HT-29 (cell line): ENCODE data around the gene SEPTIN3. TPM values are rescaled to one million over a fixed set of nuclear protein-coding genes. Genes with fewer than 3 reads are reported as not detected.

Experiments
- DNase-seq: peaks from one replicate; pipeline ENCODE4 v3.0.0-alpha.2; 2015; ENCODE audit warnings: low spot score
- total RNA-seq: library from RNA; depleted of rRNA; stranded (reverse); fragments of >200 nt; shearing (Covaris generic); gene quantifications from 2 replicates; pipeline ENCODE4 v1.2.3, GENCODE V29; 2014; rRNA removed

The SEPTIN3 gene
- 0.03 TPM in 1 of 2 replicates, not detected in the other for total RNA-seq

GRCh38 chr22:41969110-41969646 lies at the start of gene SEPTIN3:
Gene SEPTIN3 (plus strand): TSS chr22:41969443. CDS start chr22:41971493, 2,050 bp downstream.
- no peak for DNase-seq

- DNase-seq, result no peak
These were observed 48.8 kb upstream of the SEPTIN3 start for GRCh38 chr22:41920271-41920976.

- DNase-seq, result no peak
These were observed 46.9 kb upstream of the SEPTIN3 start for GRCh38 chr22:41922328-41922727.

- no peak for DNase-seq
These were observed 46.2 kb upstream of the SEPTIN3 start for GRCh38 chr22:41922940-41923594.

GRCh38 chr22:41923595-41924276 lies 45.5 kb upstream of the SEPTIN3 start:
- DNase-seq, result no peak

GRCh38 chr22:41925783-41926460 lies 43.3 kb upstream of the SEPTIN3 start:
- DNase-seq, result no peak

GRCh38 chr22:41927813-41928212 lies 41.4 kb upstream of the SEPTIN3 start:
- DNase-seq, result no peak

GRCh38 chr22:41928593-41929417 lies 40.4 kb upstream of the SEPTIN3 start:
- no peak for DNase-seq

GRCh38 chr22:41929418-41929810 lies 39.8 kb upstream of the SEPTIN3 start:
- no peak for DNase-seq

- DNase-seq, result no peak
These were observed 37.5 kb upstream of the SEPTIN3 start for GRCh38 chr22:41931701-41932269.

- no peak for DNase-seq
These were observed 36.9 kb upstream of the SEPTIN3 start for GRCh38 chr22:41932353-41932752.

- no peak for DNase-seq
These were observed 35.6 kb upstream of the SEPTIN3 start for GRCh38 chr22:41933411-41934177.

GRCh38 chr22:41934284-41935014 lies 34.8 kb upstream of the SEPTIN3 start:
- DNase-seq, result no peak

- no peak for DNase-seq
These were observed 34.3 kb upstream of the SEPTIN3 start for GRCh38 chr22:41935015-41935351.

- no peak for DNase-seq
These were observed 33.7 kb upstream of the SEPTIN3 start for GRCh38 chr22:41935509-41935908.

- no peak for DNase-seq
These were observed 32.4 kb upstream of the SEPTIN3 start for GRCh38 chr22:41936894-41937169.

- DNase-seq, result peak; percentile 67
These were observed 29.0 kb upstream of the SEPTIN3 start for GRCh38 chr22:41939981-41940831.
